NT2/D1 (cell line): Measurements from ENCODE around the gene RUVBL1.

Experiments used
- SUZ12 ChIP-seq: IDR thresholded peaks from 2 replicates; pipeline ENCODE4 v1.6.1; 2011; ENCODE audit not compliant: insufficient read length, insufficient read depth; ENCODE audit errors: extremely low read depth
- YY1 ChIP-seq: IDR thresholded peaks from 2 replicates; pipeline ENCODE4 v1.6.1; 2011; ENCODE audit not compliant: insufficient read length, insufficient read depth
- ZNF274 ChIP-seq: IDR thresholded peaks from 2 replicates; pipeline ENCODE4 v1.6.1; 2011; ENCODE audit warnings: mild to moderate bottlenecking, low read depth, low read length

DNA sequence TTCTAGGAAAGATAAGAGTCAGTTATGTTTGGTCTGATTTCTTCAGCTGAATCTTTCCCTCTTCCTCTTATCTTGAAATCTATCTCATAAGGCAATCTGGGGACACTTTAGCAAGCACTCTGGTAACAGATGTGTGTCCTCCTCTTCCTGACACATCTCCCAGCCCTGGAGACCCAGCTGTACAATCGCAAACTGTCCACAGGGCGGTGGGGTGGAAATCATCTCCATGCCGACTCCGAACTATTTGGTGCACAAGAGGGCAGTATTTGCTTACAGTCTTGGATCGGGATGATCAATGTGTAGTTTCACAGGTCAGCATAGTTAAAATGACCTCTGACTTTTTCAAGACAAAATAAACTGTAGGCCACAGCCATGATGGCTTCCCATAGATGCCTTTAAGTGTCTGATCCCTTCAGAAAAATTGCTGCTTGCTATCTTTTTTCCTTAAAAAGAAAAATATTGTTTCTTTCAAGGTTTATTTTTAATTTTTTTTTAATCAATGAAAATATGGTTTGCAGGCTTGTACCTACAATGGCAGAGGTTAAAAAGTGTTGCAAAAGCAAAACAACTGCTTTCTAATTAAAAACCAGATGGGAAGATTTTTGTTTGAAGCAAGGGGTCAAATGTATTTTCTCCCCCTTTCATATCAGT lies 47.4 kb upstream of the RUVBL1 start:
- TF ChIP-seq YY1, result no peak
- TF ChIP-seq ZNF274, result no peak
- TF ChIP-seq SUZ12, result no peak
